Uterus (tissue), 2 donors: ENCODE data around the gene NR2C2.

Experiments used
- CTCF ChIP-seq, 4 experiments: fragments of 200-600 bp in 2 of 4; fragments of 450-650 bp in 2 of 4; sonication (generic) in 2 of 4; IDR thresholded peaks; one replicate each; pipeline ENCODE4 v1.5.1; 2016 to 2019; ENCODE audit warnings: antibody characterized with exemption in 4 of 4, mild to moderate bottlenecking in 2 of 4, moderate library complexity in 1 of 4
- POLR2A ChIP-seq, 2 donors: fragments of 450-650 bp; IDR thresholded peaks; one replicate each; pipeline ENCODE4 v1.6.1; 2016; ENCODE audit warnings: antibody characterized with exemption in 2 of 2, mild to moderate bottlenecking in 1 of 2, moderate library complexity in 1 of 2

DNA sequence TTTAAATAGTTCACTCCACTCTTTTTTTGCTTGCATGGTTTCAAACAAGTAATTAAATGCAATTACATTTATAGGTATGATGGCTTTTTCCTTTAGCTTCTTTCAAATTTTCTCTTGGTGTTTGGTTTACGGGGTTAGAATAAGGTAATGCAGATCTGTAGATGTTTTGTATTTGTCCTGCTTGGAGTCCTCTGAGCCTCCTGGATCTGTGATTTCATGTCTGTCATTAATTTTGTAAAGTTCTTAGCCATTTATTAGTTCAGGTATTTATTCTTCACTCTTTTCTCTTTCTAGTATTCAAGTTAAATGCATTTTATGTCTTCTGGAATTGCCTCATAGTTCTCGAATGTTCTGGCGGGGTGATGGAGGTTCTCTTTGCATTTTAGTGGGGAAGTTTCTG, 119.1 kb downstream of the NR2C2 start:
- TF ChIP-seq CTCF (IDR thresholded peaks at IDR 0.05) (no peak), POLR2A (IDR thresholded peaks at IDR 0.05) (no peak)
